ENCODE measurements around the gene TPM3.
"Not testable (repeated sequence)": the region's sequence is repeated elsewhere in the genome, so short reads cannot be mapped to it uniquely, and the experiment has no call there.

Gene TPM3

GRCh38 chr1:154206196-154206595 lies 14.3 kb upstream of the TPM3 start, which contains the start of gene CFAP141:
TSS of gene CFAP141 (minus strand) at chr1:154206333. CDS start at chr1:154206307, 26 bp downstream.
- no peak for DNase-seq (ENCODE audit: low read depth in 2 of 2, low spot score in 1 of 2)

DNA sequence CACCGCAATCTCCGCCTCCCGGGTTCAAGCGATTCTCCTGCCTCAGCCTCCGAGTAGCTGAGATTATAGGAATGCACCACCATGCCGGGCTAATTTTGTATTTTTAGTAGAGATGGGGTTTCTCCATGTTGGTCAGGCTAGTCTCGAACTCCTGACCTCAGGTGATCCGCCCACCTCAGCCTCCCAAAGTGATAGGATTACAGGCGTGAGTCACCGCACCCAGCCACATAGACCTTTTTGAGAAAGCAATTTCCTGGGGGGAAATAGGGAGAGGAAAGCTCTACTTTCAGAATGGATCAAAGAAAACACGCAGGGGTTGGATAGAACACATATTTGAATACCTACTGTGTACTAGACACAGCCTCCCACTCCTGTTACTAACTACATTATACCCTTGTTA lies 13.9 kb upstream of the TPM3 start:
- DNase-seq (ENCODE audit: low read depth in 2 of 2, low spot score in 1 of 2), result not testable (repeated sequence)

- DNase-seq (ENCODE audit: low read depth in 2 of 2, low spot score in 1 of 2), result no peak
Observed at GRCh38 chr1:154199563-154199879, 7.6 kb upstream of the TPM3 start.

- DNase-seq (ENCODE audit: low read depth in 2 of 2, low spot score in 1 of 2), result peak; percentile 9 to 12
Observed at GRCh38 chr1:154198756-154199562, 7.1 kb upstream of the TPM3 start.

GRCh38 chr1:154193821-154194220 lies 1.9 kb upstream of the TPM3 start:
- DNase-seq (ENCODE audit: low read depth in 2 of 2, low spot score in 1 of 2), result no peak

DNA sequence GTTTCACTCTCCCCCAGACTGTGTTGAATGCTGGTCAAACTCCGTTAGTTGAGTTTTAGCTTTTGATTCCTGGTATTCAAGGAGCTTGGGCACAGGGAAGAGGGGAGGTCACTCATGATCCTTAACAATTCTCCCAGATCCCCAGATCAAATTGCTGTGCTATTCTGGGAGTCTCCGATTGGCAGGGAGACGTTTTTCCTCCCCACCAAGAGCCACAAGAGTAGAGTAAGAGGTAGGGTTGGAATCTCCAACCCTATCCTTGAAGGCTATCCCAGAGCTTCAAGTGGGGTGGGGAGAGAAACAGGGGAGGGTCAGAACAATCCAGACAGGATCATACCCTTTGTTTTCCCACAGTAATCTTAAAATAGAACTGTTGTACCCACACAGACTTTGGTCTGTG lies 576 bp upstream of the TPM3 start:
- no peak for DNase-seq (ENCODE audit: low read depth in 2 of 2, low spot score in 1 of 2)

- no peak for DNase-seq (ENCODE audit: low read depth in 2 of 2, low spot score in 1 of 2)
Observed at GRCh38 chr1:154190550-154190949, 1.4 kb downstream of the TPM3 start.

DNA sequence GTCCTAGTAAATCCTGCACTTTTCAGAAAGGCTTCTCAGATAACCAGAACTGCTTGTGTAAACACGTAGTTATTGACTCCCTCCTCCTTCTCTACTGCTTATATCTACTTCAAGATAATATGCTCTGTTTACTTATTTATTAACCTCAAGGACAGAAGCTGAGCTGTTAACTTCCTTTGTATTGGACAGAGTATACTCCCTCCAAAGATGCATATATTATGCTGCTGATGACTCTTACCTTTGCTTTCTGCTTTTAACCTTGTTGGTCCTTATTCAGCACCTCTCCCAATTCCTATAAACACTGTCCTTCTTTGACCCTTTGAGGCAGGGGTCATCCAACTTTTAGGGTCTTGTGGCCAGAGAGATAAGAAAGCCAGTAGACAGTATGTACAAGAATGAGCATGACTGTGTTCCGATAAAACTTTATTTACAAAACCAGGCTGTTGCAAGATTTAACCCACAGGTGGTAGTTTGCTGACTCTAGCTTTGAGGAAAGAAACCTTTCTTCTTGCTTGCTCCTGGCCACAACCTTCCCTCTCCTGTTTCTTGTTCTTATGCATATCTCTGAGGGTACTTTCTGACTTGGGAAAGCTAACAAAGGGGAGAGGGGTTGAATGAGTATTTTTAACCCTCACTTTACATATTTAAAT lies 4.9 kb downstream of the TPM3 start:
- DNase-seq (ENCODE audit: low read depth in 2 of 2, low spot score in 1 of 2), result no peak

- DNase-seq (ENCODE audit: low read depth in 2 of 2, low spot score in 1 of 2), result peak; percentile 31 to 35
Observed at GRCh38 chr1:154186177-154186576, 5.7 kb downstream of the TPM3 start.

DNA sequence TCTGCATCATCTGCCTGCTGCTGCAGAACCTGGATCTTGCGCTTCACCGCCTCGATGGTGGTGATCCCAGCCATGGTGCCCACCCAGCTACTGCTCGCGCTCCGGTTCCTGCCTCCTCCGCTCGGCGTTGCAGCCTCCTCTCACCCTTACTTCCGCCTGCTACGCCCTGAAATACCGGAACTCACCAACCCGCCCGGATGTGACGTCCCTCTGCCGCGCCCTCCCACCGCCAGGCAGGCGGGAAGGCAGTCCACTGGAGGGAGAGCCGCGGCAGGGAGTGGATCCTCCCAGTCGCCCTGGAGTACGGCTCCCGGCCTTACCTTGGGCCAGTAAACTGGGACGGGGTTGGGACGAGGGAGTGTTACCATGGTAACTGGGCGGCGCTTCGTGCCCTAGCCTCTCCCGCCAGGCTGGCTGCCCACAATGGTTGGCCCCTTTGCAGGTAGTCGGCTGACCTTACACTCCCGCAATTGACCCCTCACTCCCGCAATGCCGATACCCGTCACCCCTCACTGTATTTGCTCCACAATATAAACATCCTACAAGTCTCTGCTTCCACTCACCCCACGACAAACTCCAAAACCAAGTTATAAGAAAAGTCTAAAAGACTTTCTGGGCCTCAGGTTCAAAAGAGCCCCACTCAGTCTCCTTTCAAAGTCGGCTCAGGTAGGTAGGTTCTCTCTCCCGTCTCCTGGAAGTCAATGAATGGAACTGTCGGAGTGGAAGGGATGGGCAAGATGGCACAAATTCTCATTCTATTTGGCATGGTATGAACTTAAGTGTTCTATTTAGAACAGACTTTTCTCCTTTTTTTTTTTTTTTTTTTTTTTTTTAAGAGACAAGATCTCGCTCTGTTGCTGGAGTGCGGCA lies 8.6 kb downstream of the TPM3 start:
- peak; percentile 87 to 89 for DNase-seq (ENCODE audit: low read depth in 2 of 2, low spot score in 1 of 2)

- peak; percentile 24 to 53 for DNase-seq (ENCODE audit: low read depth in 2 of 2, low spot score in 1 of 2)
Observed at GRCh38 chr1:154182344-154183045, 9.4 kb downstream of the TPM3 start.

DNA sequence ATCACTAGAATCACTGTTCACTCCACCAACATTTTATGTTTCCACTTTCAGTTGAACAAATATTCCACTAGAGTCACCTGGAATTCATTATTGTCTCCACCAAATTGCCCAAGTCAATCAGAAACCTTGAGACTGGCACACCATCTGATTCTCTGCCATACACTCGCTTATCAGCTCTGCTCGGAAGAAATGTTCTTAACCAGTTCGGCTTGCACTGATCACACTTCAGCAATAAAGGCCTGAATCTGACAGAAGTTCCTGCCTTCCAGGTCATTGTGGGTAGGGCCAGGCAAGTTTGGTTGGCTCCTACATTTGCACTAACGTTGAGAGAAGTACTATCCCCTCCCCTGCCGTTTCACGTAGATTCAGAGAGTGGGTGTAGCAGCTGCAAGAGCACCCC lies 10.0 kb downstream of the TPM3 start:
- DNase-seq (ENCODE audit: low read depth in 2 of 2, low spot score in 1 of 2), result no peak

DNA sequence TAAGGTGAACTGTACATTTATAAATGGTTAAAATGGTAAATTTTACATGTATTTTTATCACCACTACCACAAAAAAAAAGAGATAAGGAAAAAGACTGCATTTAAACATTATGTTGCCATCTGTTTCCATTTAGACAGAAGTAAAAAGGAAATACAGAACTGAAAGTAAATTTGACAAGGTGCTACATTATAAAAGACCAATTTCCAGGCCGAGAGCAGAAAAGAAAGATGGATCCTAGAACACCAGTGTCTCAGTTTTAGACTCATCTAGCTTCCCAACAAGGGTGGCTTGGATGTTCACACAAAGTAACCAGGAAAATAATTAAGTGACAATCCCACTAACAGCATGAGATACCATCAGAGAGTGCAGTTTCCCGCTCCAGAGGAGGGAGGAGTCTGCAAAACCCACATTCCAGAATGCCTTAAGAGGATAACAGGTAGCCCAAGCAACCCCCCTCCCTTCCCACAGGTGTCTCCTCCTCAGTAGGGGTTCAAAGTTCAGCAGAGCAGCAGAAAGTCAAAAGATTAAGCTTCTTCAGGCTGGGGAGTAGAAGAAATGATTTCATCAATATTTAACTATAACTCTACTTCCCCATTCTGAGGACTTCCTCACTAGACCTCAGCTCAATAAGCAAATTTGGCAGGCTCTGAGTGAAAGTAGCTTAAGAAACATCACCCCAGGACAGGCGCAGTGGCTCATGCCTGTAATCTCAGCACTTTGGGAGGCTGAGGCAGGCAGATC lies 11.8 kb downstream of the TPM3 start:
- no peak for DNase-seq (ENCODE audit: low read depth in 2 of 2, low spot score in 1 of 2)

DNA sequence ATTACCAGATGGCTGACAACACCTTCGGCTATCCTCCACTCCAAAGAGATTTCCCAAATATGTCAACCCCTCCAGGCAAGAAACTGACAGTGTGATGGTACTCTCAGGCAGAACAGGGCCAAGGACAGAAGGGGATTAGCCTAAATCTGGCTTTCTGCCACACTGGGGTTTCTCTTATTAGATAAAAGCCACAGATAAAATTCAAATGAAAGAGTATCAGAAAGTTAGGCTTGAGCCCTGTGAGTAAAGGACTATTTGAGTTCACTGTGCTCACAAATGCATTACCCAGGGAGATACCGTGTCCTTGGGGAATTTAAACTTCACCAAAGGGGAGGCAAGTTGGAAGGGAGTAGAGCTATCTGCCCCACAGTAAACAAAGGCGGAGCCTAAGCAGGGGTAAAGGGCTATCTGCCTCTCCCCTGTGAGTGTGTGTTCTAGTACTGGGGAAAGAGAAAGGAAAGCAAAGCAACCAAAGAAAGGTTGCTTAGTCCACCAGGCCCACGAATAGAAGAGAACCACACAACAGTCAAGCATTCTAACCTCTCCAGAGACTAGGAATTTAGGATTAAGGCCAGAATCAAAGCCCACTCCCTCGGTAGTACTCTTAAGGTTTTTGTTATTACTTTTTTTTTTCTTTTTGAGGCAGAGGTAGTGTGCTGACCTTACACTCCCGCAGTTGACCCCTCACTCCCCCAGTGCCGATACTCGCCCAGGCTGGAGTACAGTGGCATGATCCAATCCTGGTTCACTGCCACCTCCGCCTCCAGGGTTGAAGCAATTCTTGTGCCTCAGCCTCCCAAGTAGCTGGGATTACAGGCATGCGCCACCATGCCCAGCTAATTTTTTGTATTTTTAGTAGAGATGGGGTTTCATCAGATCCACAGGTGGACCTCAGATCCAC lies 12.7 kb downstream of the TPM3 start:
- no peak for DNase-seq (ENCODE audit: low read depth in 2 of 2, low spot score in 1 of 2)

- DNase-seq (ENCODE audit: low read depth in 2 of 2, low spot score in 1 of 2), result no peak
Observed at GRCh38 chr1:154178013-154178412, 13.9 kb downstream of the TPM3 start.

- no peak for DNase-seq (ENCODE audit: low read depth in 2 of 2, low spot score in 1 of 2)
Observed at GRCh38 chr1:154176337-154176736, 15.6 kb downstream of the TPM3 start.

GRCh38 chr1:154174654-154175053 lies 17.2 kb downstream of the TPM3 start:
- no peak for DNase-seq (ENCODE audit: low read depth in 2 of 2, low spot score in 1 of 2)

DNA sequence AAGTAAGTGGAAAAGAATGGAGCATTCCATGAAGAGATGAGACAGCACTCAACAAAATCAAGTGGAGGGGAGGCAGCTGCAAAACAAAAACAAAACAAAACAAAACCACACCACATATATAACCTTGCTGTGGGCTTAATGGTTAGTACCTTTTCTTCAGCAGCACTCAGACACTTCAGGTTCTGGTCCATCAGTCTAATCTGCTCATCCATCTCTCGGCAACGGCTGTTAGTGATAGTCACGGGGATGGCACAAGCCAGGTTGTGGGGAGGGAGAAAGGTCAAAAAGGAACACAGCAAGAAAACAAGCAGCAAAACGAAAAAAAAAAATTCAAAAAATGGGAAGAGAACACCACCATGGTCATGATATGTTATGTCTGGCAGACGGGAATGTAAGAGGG lies 20.0 kb downstream of the TPM3 start:
- DNase-seq (ENCODE audit: low read depth in 2 of 2, low spot score in 1 of 2), result no peak

DNA sequence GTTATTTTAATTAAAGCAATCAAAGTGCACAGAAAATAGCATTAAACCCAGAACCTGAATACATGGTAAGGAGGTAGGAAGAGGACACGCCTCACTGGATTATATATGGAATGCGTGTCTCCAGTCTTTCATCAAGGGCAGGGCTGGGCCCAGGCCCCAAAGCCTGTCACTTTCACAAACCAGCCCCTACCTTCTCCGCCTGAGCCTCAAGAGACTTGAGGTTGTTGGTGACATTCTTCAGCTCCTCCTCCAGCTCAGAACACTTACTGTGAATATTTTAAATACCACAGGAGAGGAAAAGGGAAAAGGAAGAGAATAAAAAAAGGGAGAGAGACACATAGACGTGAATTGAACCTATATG lies 20.7 kb downstream of the TPM3 start:
- no peak for DNase-seq (ENCODE audit: low read depth in 2 of 2, low spot score in 1 of 2)
